ENCODE data around the gene STARD13.

STARD13 gene

GRCh38 chr13:33229446-33230177 lies 55.9 kb downstream of the STARD13 start:
- DNase-seq (ENCODE audit: low read depth in 2 of 3, low spot score in 1 of 3) = no peak

- DNase-seq (ENCODE audit: low read depth in 2 of 3, low spot score in 1 of 3) = no peak
Measured at GRCh38 chr13:33228648-33229445, 56.7 kb downstream of the STARD13 start.

GRCh38 chr13:33227927-33228647 lies 57.5 kb downstream of the STARD13 start:
- no peak for DNase-seq (ENCODE audit: low read depth in 2 of 3, low spot score in 1 of 3)

DNA sequence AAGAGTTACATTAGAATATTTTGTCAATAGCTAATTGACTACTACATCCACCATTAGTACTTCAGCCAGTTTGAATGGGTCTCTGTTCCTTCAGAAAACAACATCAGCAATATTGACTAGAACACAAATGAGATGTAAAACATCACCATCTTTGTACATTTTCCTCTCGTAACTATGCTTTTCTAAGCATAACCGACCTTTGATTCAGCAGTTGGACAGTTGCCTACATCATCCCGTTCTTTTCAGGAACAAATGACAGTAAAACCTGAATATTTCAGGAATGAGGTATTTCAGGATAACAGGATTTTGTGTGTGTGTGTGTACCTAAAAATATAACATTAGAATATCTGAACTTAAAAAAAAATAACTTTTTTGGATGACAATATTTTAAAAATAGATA lies 60.9 kb downstream of the STARD13 start:
- no peak for DNase-seq (ENCODE audit: low read depth in 2 of 3, low spot score in 1 of 3)

- no peak for DNase-seq (ENCODE audit: low read depth in 2 of 3, low spot score in 1 of 3)
Measured at GRCh38 chr13:33224191-33224590, 61.4 kb downstream of the STARD13 start.

DNA sequence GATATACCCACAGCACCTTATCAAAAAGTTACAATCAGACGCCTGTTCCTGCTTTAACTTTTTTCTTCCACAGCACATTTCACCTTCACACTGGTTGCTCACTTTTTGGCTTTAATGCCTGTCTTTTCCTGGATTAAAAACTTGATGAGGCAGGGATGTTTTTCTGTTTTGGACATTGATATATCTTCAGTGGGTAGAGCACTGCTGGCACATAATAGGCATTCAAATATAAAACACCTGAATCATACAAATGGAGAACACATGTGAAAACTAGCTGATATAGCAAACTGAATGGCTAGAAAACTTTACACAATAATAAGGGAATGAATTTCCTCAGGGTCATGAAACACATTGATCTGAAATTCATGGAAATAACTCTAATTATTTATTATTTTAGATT lies 65.6 kb downstream of the STARD13 start:
- DNase-seq (ENCODE audit: low read depth in 2 of 3, low spot score in 1 of 3) = no peak

GRCh38 chr13:33218426-33218825 lies 67.1 kb downstream of the STARD13 start:
- no peak for DNase-seq (ENCODE audit: low read depth in 2 of 3, low spot score in 1 of 3)

DNA sequence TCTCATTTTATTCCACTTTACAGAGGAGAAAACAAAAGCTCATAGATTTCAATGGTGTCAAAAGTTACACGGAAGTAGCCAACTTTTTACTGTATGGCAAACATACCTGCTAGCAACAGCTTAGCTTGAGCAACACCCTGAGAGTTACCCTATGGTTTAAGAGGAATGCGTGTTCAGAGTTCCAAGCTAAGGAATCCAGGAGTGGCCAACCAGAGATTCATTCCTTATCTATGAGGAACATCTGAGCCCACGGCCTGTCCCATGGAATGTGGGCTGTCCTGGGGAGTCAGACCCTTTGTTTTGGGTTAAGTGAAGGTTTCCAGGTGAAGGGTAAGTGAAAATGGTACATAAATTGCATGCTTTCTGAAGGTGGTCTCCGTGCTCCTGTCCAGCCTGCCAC lies 67.5 kb downstream of the STARD13 start:
- DNase-seq (ENCODE audit: low read depth in 2 of 3, low spot score in 1 of 3) = no peak

- no peak for DNase-seq (ENCODE audit: low read depth in 2 of 3, low spot score in 1 of 3)
Measured at GRCh38 chr13:33217256-33217655, 68.3 kb downstream of the STARD13 start.

DNA sequence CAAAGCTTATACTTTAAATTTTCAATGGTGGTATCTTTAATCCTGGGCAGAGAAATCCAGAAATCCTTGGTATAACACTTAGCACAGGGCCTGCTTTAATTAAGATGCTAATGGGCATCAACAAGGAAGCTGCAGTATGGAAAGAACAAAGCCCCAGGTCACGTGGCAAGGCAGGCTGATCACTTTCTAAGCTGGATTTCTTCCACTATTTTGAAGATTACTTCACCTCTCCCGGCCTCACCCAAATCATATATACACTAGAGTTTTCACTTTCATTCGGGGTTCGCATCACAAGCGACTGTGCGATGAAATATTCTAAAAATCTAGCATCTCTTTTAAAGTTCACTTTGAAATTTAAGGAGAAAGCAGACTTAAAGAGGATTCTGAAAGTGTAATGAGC lies 71.8 kb downstream of the STARD13 start:
- DNase-seq (ENCODE audit: low read depth in 2 of 3, low spot score in 1 of 3) = no peak

GRCh38 chr13:33213024-33213768 lies 72.4 kb downstream of the STARD13 start:
- DNase-seq (ENCODE audit: low read depth in 2 of 3, low spot score in 1 of 3) = no peak

GRCh38 chr13:33212396-33212795 lies 73.2 kb downstream of the STARD13 start:
- no peak for DNase-seq (ENCODE audit: low read depth in 2 of 3, low spot score in 1 of 3)

- no peak for DNase-seq (ENCODE audit: low read depth in 2 of 3, low spot score in 1 of 3)
Measured at GRCh38 chr13:33210090-33210489, 75.5 kb downstream of the STARD13 start.

GRCh38 chr13:33208290-33209220 lies 77.0 kb downstream of the STARD13 start:
- no peak for DNase-seq (ENCODE audit: low read depth in 2 of 3, low spot score in 1 of 3)

- DNase-seq (ENCODE audit: low read depth in 2 of 3, low spot score in 1 of 3) = no peak
Measured at GRCh38 chr13:33207615-33207961, 78.0 kb downstream of the STARD13 start.

- no peak for DNase-seq (ENCODE audit: low read depth in 2 of 3, low spot score in 1 of 3)
Measured at GRCh38 chr13:33206945-33207614, 78.5 kb downstream of the STARD13 start.

DNA sequence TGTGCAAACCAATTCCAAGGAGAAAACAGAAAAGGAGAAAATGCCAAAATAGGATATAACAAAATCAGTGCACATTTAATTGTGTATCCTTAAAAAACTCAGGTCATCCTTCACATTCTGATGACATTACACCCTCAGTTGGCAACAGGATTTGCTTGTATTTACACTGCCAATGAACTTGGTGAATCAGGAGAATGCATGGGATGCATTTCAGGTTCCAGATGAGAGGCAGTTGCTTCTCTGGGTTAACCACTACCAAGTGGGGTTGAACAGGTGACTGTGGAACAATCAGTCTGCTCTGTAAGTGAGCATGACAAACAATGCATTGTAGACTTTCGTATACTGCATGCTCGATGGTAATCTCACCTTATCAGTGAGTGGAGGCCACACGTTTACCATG lies 79.1 kb downstream of the STARD13 start:
- no peak for DNase-seq (ENCODE audit: low read depth in 2 of 3, low spot score in 1 of 3)

DNA sequence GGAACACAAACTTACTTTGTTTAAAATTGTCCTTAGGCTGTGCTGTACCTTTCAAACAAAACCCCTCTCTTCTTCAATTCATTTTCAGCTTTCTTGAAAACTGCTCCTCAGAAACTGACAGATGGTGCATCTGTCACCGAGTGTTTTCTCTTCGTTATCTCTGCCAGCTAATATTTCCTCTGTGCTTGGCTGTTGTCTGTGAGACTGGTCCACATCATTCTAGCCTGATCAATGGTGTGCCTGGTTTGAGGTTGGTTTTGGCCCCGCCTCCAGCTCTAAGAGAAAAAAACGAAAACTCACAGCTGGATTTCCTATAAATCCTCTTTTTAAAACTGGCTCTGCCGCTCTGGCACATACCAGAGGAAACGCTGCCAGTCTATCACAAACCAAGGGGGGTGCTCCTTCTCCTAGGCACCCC lies 79.7 kb downstream of the STARD13 start:
- DNase-seq (ENCODE audit: low read depth in 2 of 3, low spot score in 1 of 3) = no peak

DNA sequence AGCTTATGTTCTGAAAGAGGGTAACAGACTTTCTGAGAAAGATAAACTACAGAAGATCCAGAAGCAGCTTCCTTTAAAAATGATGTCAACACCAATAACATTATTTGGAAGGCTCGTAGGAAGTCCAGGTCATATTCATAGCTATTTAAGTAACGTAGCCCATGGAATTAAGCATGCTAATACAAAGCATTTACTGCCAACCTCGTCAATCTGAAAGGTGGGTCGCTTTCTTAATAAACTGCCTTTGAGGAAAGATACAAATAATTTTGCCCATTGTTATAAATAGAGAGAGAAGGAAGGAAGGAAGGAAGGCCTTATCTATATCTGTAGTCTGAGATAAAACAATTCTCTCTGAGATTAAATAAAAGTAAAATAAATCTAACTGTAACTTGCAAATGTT lies 80.3 kb downstream of the STARD13 start:
- DNase-seq (ENCODE audit: low read depth in 2 of 3, low spot score in 1 of 3) = no peak

Data from stimulated activated CD4-positive, alpha-beta T cell treated with anti-CD3 and anti-CD28 coated beads, Interleukin-12 subunit alpha, Interleukin-12 subunit beta, amount 100 ng/mL, for 48 hours (primary cell).